ENCODE results near the gene RNF144B. TPM values are rescaled to one million over a fixed set of nuclear protein-coding genes. Genes with fewer than 3 reads are reported as not detected.
"Not testable (repeated sequence)": the region's sequence is repeated elsewhere in the genome, so short reads cannot be mapped to it uniquely, and the experiment has no call there.

The RNF144B gene
- total RNA-seq, 1 donor from 2014 or later = 0.86 TPM

DNA sequence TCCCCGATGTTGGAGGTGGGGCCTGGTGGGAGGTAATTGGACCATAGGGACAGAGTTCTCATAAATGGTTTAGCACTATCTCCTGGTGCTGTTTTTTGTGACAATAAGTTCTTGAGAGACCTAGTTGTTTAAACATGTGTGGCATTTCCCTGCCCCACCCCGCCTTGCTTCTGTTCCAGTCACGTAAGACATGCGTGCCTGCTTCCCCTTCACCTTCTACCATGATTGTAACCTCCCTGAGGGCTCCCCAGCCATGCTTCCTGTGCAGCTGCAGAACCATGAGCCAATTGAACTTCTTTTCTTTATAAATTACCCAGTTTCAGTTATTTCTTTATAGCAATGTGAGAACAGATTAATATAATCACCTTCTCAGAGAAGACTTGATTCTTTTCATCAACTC lies 2.5 kb upstream of the RNF144B start:
- peaks cover 23% of the 10 kb centered on the region for H3K4me1 Mint-ChIP-seq (ENCODE audit: low read depth)
- no peaks in the 10 kb centered on the region for H3K9me3 Mint-ChIP-seq
- peaks cover 20% of the 10 kb centered on the region for H3K27me3 Mint-ChIP-seq (ENCODE audit: insufficient read depth)
- no peaks in the 10 kb centered on the region for H3K36me3 Mint-ChIP-seq (ENCODE audit: low read depth)
- DNase-seq (ENCODE audit: low spot score) = no peak
- H3K27ac Mint-ChIP-seq = no peak overlapping the region
- intact Hi-C loops (cut with micrococcal nuclease) = loop anchor here (5.0 kb wide), 1 partner anchor 103 kb away; no protein-coding TSS in a partner anchor
- no peak overlapping the region for H3K4me3 Mint-ChIP-seq

DNA sequence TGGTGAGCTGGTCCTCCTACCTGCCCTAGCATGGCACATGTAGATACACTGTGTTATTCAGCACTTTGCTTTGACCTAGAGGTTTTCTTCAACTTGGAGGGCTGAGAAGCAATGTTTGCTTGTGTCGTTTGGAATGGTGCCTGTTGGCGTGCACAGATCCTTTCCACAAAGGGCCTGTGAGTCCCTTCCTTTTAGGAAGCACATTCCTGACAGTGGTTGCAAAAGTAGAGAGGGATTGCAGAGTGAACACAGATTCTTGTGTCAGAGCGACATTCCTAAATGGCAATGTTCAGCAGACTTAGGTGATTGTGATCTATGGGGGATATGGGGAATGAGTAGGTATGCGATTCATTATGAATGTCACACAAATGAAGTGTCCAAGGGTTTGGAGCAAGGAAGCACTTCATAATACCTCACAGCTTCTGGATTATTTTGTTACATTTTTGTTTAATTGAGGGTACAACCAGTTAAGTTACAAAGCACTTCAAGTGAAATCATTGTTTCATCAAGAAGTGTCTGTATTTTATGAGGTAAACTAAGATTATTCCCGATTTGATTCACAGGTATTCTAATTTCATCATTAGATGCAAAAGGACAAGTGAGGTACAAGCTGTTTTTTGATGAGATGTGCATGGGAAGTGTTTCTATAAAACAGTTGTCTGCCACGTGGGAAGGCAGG lies 713 bp upstream of the RNF144B start:
- intact Hi-C loops (cut with micrococcal nuclease) = loop anchor here (5.0 kb wide), 1 partner anchor 101 kb away; no protein-coding TSS in a partner anchor
- no peak overlapping the region for H3K27ac Mint-ChIP-seq
- no peaks in the 10 kb centered on the region for H3K36me3 Mint-ChIP-seq (ENCODE audit: low read depth)
- no peaks in the 10 kb centered on the region for H3K9me3 Mint-ChIP-seq
- H3K27me3 Mint-ChIP-seq (ENCODE audit: insufficient read depth) = peaks cover 22% of the 10 kb centered on the region
- DNase-seq (ENCODE audit: low spot score) = no peak
- H3K4me1 Mint-ChIP-seq (ENCODE audit: low read depth) = peaks cover 23% of the 10 kb centered on the region
- H3K4me3 Mint-ChIP-seq = peak overlapping the region; percentile 94

DNA sequence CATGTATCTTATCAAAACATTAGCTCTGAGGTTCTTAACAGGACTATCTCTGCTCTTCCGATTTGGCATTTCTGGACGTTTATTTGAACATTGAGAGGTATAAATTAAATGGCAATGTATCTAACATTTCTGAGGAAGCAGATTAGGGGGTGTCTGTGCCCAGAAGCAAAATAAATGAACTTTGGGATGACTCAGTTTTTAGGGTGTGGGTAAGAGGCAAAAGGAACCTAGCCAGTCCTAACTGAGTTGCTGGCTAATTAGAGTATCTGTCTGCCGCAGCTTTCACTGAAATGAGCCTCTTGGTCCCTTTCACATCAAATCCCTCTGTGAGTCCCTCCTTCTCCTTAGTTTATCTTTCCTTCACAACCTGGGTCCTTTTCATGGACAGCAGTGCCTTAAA lies 1.1 kb downstream of the RNF144B start:
- Mint-ChIP-seq H3K27me3 (ENCODE audit: insufficient read depth) (peaks cover 22% of the 10 kb centered on the region), H3K4me3 (peak overlapping the region; percentile 94), H3K9me3 (no peaks in the 10 kb centered on the region), H3K4me1 (ENCODE audit: low read depth) (peaks cover 23% of the 10 kb centered on the region), H3K27ac (no peak overlapping the region), H3K36me3 (ENCODE audit: low read depth) (no peaks in the 10 kb centered on the region)
- DNase-seq (ENCODE audit: low spot score) = no peak
- intact Hi-C loops (cut with micrococcal nuclease) = loop anchor here (5.0 kb wide), 1 partner anchor 99 kb away; no protein-coding TSS in a partner anchor

GRCh38 chr6:18388942-18389341 lies 1.8 kb downstream of the RNF144B start:
- intact Hi-C loops (cut with micrococcal nuclease) = loop anchor here (5.0 kb wide), 1 partner anchor 98 kb away; no protein-coding TSS in a partner anchor
- no peaks in the 10 kb centered on the region for H3K36me3 Mint-ChIP-seq (ENCODE audit: low read depth)
- no peak overlapping the region for H3K4me3 Mint-ChIP-seq

DNA sequence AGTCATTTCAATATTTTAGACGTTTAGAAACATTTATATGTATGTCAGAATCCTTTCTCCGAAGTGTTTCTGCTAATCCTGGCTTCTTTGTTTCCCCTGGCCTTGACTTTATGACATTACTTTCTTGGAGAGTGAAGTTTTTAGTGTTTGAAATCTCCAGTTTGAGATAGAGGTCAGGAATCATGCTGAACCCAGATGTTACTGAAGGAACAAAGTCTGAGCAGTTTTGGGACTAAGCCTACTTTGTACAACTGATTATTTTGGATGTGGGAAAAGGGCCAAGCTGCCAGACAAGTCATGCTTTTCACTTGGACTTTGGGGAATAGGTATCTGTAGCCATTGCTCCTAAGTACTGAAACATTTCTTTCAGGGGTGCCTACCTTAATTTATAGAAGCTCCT lies 2.3 kb downstream of the RNF144B start:
- Mint-ChIP-seq H3K27me3 (ENCODE audit: insufficient read depth) (peaks cover 24% of the 10 kb centered on the region), H3K4me1 (ENCODE audit: low read depth) (peaks cover 23% of the 10 kb centered on the region), H3K27ac (no peak overlapping the region), H3K9me3 (no peaks in the 10 kb centered on the region), H3K36me3 (ENCODE audit: low read depth) (no peaks in the 10 kb centered on the region), H3K4me3 (no peak overlapping the region)
- intact Hi-C loops (cut with micrococcal nuclease) = loop anchor here (5.0 kb wide), 1 partner anchor 98 kb away; no protein-coding TSS in a partner anchor
- DNase-seq (ENCODE audit: low spot score) = no peak

More at GRCh38 chr6:18388942-18389341, 1.8 kb downstream of the RNF144B start:
- Mint-ChIP-seq H3K27me3 (ENCODE audit: insufficient read depth) (peaks cover 22% of the 10 kb centered on the region), H3K27ac (no peak overlapping the region), H3K9me3 (no peaks in the 10 kb centered on the region), H3K4me1 (ENCODE audit: low read depth) (peaks cover 23% of the 10 kb centered on the region)
- DNase-seq (ENCODE audit: low spot score) = no peak

GRCh38 chr6:18390476-18390875 lies 3.3 kb downstream of the RNF144B start:
- no peak overlapping the region for H3K27ac Mint-ChIP-seq
- no peaks in the 10 kb centered on the region for H3K9me3 Mint-ChIP-seq
- peaks cover 24% of the 10 kb centered on the region for H3K27me3 Mint-ChIP-seq (ENCODE audit: insufficient read depth)
- no peak overlapping the region for H3K4me3 Mint-ChIP-seq
- H3K4me1 Mint-ChIP-seq (ENCODE audit: low read depth) = peaks cover 23% of the 10 kb centered on the region
- H3K36me3 Mint-ChIP-seq (ENCODE audit: low read depth) = no peaks in the 10 kb centered on the region
- no peak for DNase-seq (ENCODE audit: low spot score)
- intact Hi-C loops (cut with micrococcal nuclease) = no loop called here

- no peak for DNase-seq (ENCODE audit: low spot score)
- H3K36me3 Mint-ChIP-seq (ENCODE audit: low read depth) = no peaks in the 10 kb centered on the region
- no peak overlapping the region for H3K27ac Mint-ChIP-seq
- no peaks in the 10 kb centered on the region for H3K9me3 Mint-ChIP-seq
- peaks cover 24% of the 10 kb centered on the region for H3K27me3 Mint-ChIP-seq (ENCODE audit: insufficient read depth)
- H3K4me3 Mint-ChIP-seq = no peak overlapping the region
- H3K4me1 Mint-ChIP-seq (ENCODE audit: low read depth) = peaks cover 23% of the 10 kb centered on the region
- intact Hi-C loops (cut with micrococcal nuclease) = no loop called here
These were observed 3.9 kb downstream of the RNF144B start for GRCh38 chr6:18391023-18391422.

- intact Hi-C loops (cut with micrococcal nuclease) = no loop called here
- Mint-ChIP-seq H3K27ac (no peak overlapping the region), H3K36me3 (ENCODE audit: low read depth) (no peaks in the 10 kb centered on the region), H3K4me1 (ENCODE audit: low read depth) (peaks cover 12% of the 10 kb centered on the region), H3K4me3 (no peak overlapping the region), H3K9me3 (no peaks in the 10 kb centered on the region), H3K27me3 (ENCODE audit: insufficient read depth) (peaks cover 16% of the 10 kb centered on the region)
- no peak for DNase-seq (ENCODE audit: low spot score)
These were observed 5.3 kb downstream of the RNF144B start for GRCh38 chr6:18392346-18392877.

- intact Hi-C loops (cut with micrococcal nuclease) = no loop called here
- Mint-ChIP-seq H3K27me3 (ENCODE audit: insufficient read depth) (peaks cover 8% of the 10 kb centered on the region), H3K27ac (no peak overlapping the region), H3K4me3 (no peak overlapping the region), H3K4me1 (ENCODE audit: low read depth) (peaks cover under 1% of the 10 kb centered on the region), H3K36me3 (ENCODE audit: low read depth) (no peaks in the 10 kb centered on the region), H3K9me3 (no peaks in the 10 kb centered on the region)
- no peak for DNase-seq (ENCODE audit: low spot score)
These were observed 6.5 kb downstream of the RNF144B start for GRCh38 chr6:18393698-18394097.

GRCh38 chr6:18395177-18395855 lies 8.2 kb downstream of the RNF144B start:
- intact Hi-C loops (cut with micrococcal nuclease) = no loop called here
- Mint-ChIP-seq H3K4me3 (no peak overlapping the region), H3K36me3 (ENCODE audit: low read depth) (no peaks in the 10 kb centered on the region), H3K9me3 (no peaks in the 10 kb centered on the region), H3K27me3 (ENCODE audit: insufficient read depth) (peaks cover 6% of the 10 kb centered on the region), H3K27ac (no peak overlapping the region), H3K4me1 (ENCODE audit: low read depth) (peaks cover under 1% of the 10 kb centered on the region)
- no peak for DNase-seq (ENCODE audit: low spot score)

- no peak for DNase-seq (ENCODE audit: low spot score)
- Mint-ChIP-seq H3K27ac (no peak overlapping the region), H3K36me3 (ENCODE audit: low read depth) (no peaks in the 10 kb centered on the region), H3K4me3 (no peak overlapping the region), H3K27me3 (ENCODE audit: insufficient read depth) (peaks cover 6% of the 10 kb centered on the region), H3K4me1 (ENCODE audit: low read depth) (peaks cover 5% of the 10 kb centered on the region), H3K9me3 (no peaks in the 10 kb centered on the region)
- intact Hi-C loops (cut with micrococcal nuclease) = no loop called here
These were observed 8.7 kb downstream of the RNF144B start for GRCh38 chr6:18395856-18396197.

DNA sequence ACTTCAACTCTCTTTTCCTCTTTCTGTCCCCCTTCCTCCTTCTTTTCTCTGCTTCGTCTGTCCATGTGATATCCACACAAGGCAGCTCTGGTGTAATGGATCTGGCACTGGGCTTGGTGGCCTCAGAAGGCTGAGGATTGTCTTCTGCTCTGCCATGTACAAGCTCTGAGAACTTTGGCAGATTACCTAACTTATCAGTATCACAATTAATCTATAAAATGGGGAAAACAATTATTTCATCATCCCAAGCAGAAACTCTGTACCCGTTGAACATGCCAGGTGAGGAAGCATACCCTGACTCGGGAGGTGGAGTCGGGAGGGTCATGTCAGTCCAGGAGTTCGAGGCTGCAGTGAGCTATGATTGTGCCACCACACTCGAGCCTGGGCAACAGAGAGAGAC lies 10.6 kb downstream of the RNF144B start:
- Mint-ChIP-seq H3K27me3 (ENCODE audit: insufficient read depth) (peaks cover 4% of the 10 kb centered on the region), H3K27ac (no peak overlapping the region), H3K4me3 (no peak overlapping the region), H3K4me1 (ENCODE audit: low read depth) (peaks cover 10% of the 10 kb centered on the region), H3K9me3 (no peaks in the 10 kb centered on the region), H3K36me3 (ENCODE audit: low read depth) (no peaks in the 10 kb centered on the region)
- intact Hi-C loops (cut with micrococcal nuclease) = no loop called here
- DNase-seq (ENCODE audit: low spot score) = no peak

DNA sequence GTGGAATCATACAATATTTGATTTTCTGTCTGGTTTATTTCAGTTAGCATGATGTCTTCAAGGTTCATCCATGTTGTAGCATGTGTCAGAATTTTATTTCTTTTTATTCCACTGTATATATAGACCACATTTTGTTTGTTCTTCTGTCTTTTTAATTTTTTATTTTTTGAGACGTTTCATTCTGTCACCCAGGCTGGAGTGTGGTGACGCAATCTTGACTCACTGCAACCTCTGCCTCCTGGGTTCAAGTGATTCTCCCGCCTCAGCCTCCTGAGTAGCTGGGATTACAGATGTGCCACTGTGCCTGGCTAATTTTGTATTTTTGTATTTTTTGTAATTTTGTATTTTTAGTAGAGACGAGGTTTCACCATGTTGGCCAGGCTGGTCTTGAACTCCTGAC lies 11.1 kb downstream of the RNF144B start:
- not testable (repeated sequence) for H3K36me3 Mint-ChIP-seq (ENCODE audit: low read depth)

More for the DNA sequence above, 11.1 kb downstream of the RNF144B start:
- H3K27me3 Mint-ChIP-seq (ENCODE audit: insufficient read depth); H3K4me3 Mint-ChIP-seq; H3K9me3 Mint-ChIP-seq; DNase-seq (ENCODE audit: low spot score); intact Hi-C loops (cut with micrococcal nuclease); H3K4me1 Mint-ChIP-seq (ENCODE audit: low read depth); H3K27ac Mint-ChIP-seq: not testable (repeated sequence)
